Kidney glomerular epithelial cell (primary cell): ENCODE measurements around the gene PTRHD1.

ENCODE experiments used
- DNase-seq: peaks from one replicate; lab custom pipeline; 2025; lab: John Stamatoyannopoulos, UW

PTRHD1 gene

GRCh38 chr2:24830351-24830750 is 37.2 kb upstream of the PTRHD1 start:
- no peak for DNase-seq

GRCh38 chr2:24828238-24828996 is 35.2 kb upstream of the PTRHD1 start:
- no peak for DNase-seq

- DNase-seq = peak; percentile 29
Observed at GRCh38 chr2:24827321-24828237, 34.4 kb upstream of the PTRHD1 start.

- DNase-seq = no peak
Observed at GRCh38 chr2:24826773-24827145, 33.6 kb upstream of the PTRHD1 start.

GRCh38 chr2:24825883-24826772 is 32.9 kb upstream of the PTRHD1 start:
- no peak for DNase-seq

GRCh38 chr2:24824966-24825882 is 32.0 kb upstream of the PTRHD1 start:
- no peak for DNase-seq

- no peak for DNase-seq
Observed at GRCh38 chr2:24824071-24824588, 30.9 kb upstream of the PTRHD1 start.

- no peak for DNase-seq
Observed at GRCh38 chr2:24822049-24822706, 29.0 kb upstream of the PTRHD1 start.

- DNase-seq = no peak
Observed at GRCh38 chr2:24821433-24821891, 28.3 kb upstream of the PTRHD1 start.

GRCh38 chr2:24820598-24821432 is 27.6 kb upstream of the PTRHD1 start:
- DNase-seq = no peak

GRCh38 chr2:24820175-24820513 is 27.0 kb upstream of the PTRHD1 start:
- DNase-seq = no peak

GRCh38 chr2:24819442-24820174 is 26.4 kb upstream of the PTRHD1 start:
- no peak for DNase-seq

- no peak for DNase-seq
Observed at GRCh38 chr2:24818721-24819167, 25.6 kb upstream of the PTRHD1 start.

- DNase-seq = no peak
Observed at GRCh38 chr2:24816884-24817283, 23.7 kb upstream of the PTRHD1 start.

- DNase-seq = no peak
Observed at GRCh38 chr2:24816404-24816803, 23.2 kb upstream of the PTRHD1 start.

GRCh38 chr2:24815171-24815570 is 22.0 kb upstream of the PTRHD1 start:
- no peak for DNase-seq

GRCh38 chr2:24814516-24814915 is 21.3 kb upstream of the PTRHD1 start:
- DNase-seq = no peak

GRCh38 chr2:24813691-24814137 is 20.5 kb upstream of the PTRHD1 start:
- no peak for DNase-seq
